Retinal pigment epithelial cell (primary cell): ENCODE results near the gene ABHD17A.

Source experiments
- DNase-seq: peaks from one replicate; pipeline ENCODE4 v3.0.0-alpha.2; 2010; ENCODE audit warnings: low read depth
- H3K4me3 ChIP-seq: 2 replicates; pipeline ENCODE4 v1.5.1; 2011; ENCODE audit warnings: mild to moderate bottlenecking, low read length, control low read depth, moderate library complexity
- CTCF ChIP-seq: conservative IDR thresholded peaks from 2 replicates; pipeline ENCODE4 v1.5.1; 2011; ENCODE audit warnings: low read depth, low read length, control low read depth, inconsistent platforms

The ABHD17A gene

GRCh38 chr19:1905110-1905862 is 20.0 kb upstream of the ABHD17A start, which contains the start of the genes ADAT3 and SCAMP4:
TSS of gene ADAT3 (plus strand) at chr19:1905399. CDS start at chr19:1912048, 6,649 bp downstream.
TSS of gene SCAMP4 (plus strand) at chr19:1905399. CDS start at chr19:1915020, 9,621 bp downstream.
- DNase-seq, result peak; percentile 96
- no peak for TF ChIP-seq CTCF
- H3K4me3 ChIP-seq, result peak within 1 kb of the TSS; percentile 47

GRCh38 chr19:1904860-1905109 is 19.5 kb upstream of the ABHD17A start:
- H3K4me3 ChIP-seq, result no peak overlapping the region
- TF ChIP-seq CTCF, result no peak
- no peak for DNase-seq

GRCh38 chr19:1902923-1903322 is 17.6 kb upstream of the ABHD17A start:
- TF ChIP-seq CTCF, result no peak
- no peak overlapping the region for H3K4me3 ChIP-seq
- no peak for DNase-seq

GRCh38 chr19:1901940-1902404 is 16.7 kb upstream of the ABHD17A start:
- no peak for DNase-seq
- no peak for TF ChIP-seq CTCF

GRCh38 chr19:1896508-1896907 is 11.2 kb upstream of the ABHD17A start:
- TF ChIP-seq CTCF, result no peak
- H3K4me3 ChIP-seq, result no peak overlapping the region
- no peak for DNase-seq

More at GRCh38 chr19:1901940-1902404, 16.7 kb upstream of the ABHD17A start:
- no peak overlapping the region for H3K4me3 ChIP-seq

DNA sequence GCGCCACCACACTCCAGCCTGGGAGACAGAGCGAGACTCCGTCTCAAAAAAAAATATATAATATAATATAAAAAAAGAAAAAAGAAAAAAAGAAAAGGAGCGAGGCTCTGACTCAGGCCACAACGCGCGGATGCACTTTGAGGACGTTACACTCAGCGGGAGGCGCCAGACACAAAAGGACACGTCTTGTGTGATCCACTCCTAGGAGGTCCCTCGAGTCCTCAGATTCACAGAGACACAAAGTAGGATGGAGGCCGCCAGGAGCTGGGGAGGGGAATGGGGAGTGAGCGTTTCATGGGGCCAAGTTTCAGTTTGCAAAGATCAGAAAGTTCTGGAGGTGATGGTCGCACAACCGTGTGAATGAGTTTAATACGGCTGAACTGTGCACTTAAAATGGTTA is 8.5 kb upstream of the ABHD17A start:
- H3K4me3 ChIP-seq, result no peak overlapping the region
- DNase-seq, result no peak
- TF ChIP-seq CTCF, result no peak

DNA sequence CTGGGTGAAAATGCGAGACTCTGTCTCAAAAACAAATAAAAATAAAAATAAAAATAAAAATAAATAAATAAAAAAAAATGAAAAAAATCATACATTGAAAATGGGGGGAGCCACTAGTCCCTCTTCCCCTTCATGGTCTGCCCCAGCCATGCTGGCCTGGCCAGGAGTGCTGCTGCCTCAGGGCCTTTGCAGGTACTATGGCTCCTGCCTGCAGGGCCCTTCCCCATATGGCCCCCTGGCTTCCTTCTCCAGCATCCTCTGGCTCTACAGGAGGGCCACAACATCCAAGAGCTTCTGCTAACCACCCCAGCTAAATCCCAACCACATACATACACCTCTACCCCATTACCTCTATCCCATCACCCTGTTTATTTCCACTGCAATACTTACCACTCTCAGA is 4.6 kb upstream of the ABHD17A start:
- DNase-seq, result no peak
- no peak overlapping the region for H3K4me3 ChIP-seq
- TF ChIP-seq CTCF, result no peak
